Stimulated activated CD8-positive, alpha-beta memory T cell treated with anti-CD3 and anti-CD28 coated beads, Interleukin-4, amount 100 ng/mL, for 4 hours (primary cell): ENCODE data around the gene RGS1.

ENCODE experiments used
- DNase-seq, 2 donors: peaks; one replicate each; pipeline ENCODE4 v3.0.0-alpha.2; 2020; ENCODE audit warnings: low read depth in 2 of 2, low spot score in 1 of 2

Gene RGS1

DNA sequence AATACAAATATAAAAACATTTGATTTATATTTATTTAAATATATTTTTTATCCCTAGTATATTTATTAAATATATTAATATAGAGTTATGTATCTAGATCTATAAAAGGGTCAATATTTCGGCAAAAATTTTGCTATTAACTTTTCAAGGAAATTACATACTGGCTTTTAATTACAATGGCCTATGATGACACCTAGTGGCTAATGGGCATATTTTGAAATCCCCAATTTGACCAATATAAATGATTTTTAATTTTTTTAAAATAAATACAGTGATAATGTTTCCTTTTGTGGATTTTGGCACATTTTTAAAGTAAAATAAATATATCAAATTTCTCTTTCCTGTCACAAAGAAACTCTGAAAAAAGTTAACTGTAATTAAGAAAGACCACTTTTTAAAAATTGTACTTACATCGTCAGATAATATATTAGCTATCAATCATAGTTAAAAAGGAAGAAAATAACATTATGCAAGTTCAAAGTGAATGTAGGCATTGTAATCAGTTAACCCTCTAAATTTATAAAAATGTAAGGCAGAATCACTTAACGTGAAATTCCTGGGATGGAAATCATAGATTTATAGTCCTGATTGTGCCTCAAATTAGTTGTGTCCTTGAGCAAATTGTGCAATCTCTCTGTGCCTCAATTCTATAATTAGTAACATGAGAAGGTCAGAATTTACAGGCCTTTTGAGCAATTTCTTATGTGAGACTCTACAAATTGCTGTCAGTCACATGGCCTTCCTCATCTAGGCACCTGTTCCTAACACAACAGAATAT, 34.7 kb downstream of the RGS1 start:
- no peak for DNase-seq

DNA sequence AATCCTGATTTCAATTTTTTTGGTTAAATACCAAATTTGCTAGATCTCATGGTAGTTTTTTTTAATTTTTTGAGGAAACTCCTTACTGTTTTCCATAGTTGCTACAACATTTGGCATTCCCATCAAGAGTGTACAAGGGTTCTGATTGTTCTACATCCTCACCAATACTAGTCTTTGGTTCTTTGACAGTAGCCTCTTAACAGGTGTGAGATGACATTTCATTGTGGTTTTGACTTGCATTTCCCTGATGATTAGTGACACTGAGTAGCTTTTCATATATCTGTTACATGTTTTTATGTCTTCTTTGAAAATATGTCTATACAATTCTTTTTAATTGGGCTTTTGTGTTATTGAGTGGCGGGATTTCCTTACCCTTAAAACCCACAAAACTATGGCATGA, 39.5 kb downstream of the RGS1 start:
- DNase-seq = no peak

DNA sequence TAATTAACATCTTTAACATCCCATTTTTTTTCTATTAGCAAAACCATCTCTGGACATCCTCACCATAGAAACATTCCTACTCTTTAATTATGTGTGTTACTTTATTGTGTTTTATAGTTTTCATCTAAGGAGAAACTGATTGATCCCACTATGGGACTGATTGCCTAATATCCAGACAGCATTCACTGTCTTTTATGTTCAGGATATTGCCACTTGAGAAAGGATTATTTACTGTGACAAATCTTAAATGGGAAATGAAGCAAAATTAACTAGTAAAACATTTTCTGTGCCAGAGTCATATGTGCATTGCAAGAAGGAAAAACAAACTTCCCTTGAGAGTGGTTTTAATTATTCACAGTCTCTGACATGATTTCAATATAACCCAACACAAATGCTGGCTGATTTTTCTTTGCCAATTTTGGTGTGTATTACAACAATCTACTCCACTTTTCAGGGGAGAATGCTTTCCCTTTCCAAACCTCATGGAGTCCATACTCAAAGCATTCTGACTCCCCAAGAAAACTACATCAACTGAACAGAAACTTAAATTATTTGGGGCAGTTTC, 44.6 kb downstream of the RGS1 start:
- DNase-seq = no peak

DNA sequence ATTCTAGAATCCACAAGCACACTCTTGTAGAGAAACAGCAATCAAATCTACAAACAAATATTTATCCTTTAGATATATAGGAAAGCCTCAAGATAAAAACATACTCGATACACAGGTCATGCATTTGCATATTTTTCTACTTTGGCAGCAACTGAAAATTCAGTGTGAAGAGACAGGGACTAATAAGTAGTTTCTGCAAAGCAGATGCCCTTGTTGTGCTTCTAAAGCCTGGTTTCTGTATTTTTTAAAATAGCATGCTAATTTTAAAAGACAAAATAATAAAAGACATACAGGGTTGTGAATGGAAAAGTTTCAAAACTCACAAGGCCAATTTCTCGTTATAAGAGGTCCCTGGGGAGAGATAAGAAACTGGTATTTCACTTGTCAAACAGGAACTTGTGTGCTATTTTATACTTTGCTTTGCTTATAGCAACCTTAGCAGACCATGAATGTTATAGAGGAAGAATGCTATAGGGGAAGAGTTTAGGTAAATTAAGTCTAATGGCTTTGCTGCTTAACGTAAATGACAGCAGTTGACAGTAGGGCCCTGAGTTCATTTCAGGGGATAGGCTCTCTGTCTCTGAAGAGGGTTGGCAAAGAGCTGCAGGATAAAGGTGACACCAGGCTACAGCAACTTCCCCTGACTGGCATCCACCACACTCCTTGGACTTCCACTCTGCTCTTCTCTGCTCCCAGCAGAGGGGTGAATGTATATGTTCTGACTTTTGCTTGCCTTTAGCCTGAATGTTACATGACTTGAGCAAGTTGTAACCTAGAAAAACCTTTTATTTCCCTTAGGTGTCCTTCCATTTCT, 51.0 kb downstream of the RGS1 start:
- no peak for DNase-seq

DNA sequence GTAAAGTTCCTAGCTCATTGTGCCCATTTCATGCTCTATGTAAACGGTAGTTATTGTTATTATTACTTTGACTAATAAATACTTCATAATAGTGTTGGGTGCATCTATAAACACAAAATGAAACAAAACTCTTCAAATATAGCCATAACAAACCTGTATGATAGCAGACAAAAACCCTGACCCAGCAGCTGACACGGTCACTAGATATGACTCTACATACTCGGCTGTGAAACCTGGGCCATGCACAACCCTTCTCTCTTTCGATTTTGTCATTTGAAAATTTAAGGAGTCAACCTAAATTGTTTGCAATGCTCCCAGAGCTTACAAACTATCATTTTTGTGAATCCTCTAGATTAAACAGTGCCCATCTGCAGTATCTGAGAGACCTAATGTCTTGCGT, 52.3 kb downstream of the RGS1 start:
- DNase-seq = no peak

DNA sequence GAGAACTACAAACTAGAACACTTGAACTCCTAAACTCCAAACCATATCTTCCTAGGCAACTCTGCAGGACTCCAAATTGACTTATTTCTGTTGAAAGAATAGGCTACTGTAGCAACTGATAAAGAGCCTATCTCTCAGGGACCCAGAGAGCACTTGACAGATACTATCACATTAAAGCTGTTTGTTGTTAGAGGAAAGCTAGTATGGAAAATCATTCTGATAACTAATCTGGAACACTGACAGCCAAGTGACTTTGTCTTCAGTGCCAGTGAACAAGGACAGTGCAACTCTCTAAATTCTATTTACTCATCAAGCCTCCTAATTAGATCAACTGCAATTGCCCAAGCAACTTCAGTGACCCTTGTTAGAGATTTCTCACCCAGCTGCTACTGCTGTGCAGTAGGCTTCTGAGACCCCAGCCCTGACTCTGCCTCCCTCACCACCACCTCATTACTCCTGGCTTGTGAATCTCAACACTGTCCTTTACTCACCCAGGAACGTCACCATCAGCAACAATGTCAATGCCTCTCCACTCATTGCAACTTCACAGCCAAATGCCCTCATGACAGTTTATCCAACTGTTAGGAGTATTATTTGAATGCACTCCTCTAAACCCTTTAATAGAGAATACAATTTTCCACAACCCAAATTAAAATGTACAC, 53.0 kb downstream of the RGS1 start:
- DNase-seq = no peak

DNA sequence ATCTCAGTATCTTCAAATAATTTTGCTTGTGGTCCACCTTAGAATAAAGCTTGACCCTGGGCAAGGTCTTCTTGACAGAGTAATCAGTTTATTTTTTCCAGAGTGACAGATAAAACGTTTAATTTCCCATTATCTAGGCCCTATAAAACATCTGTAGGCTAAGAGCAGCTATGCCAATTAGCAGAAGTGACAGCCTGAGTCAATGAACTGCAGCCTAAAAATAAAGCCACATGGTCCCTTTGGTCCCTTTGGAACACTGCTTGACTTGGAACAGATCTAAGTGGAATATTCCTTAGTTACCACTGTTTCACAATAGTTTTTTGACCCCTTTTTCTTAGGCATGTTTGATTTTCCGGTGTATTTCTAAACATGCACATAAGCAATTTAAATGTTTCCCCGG, 54.0 kb downstream of the RGS1 start:
- DNase-seq = no peak
